ENCODE results near the gene PTGER4.

Gene PTGER4

GRCh38 chr5:40646266-40646665 is 33.4 kb upstream of the PTGER4 start:
- Mint-ChIP-seq H3K4me1 (peaks cover 5% of the 10 kb centered on the region), H3K4me3 (no peak overlapping the region), H3K27ac (peak overlapping the region in 2 of 3 experiments; percentile 21 to 52), H3K9me3 (peaks cover 10% of the 10 kb centered on the region), H3K36me3 (ENCODE audit: low read depth) (no peaks in the 10 kb centered on the region), H3K27me3 (ENCODE audit: low read depth) (no peaks in the 10 kb centered on the region)
- TF ChIP-seq, protein P1, sequence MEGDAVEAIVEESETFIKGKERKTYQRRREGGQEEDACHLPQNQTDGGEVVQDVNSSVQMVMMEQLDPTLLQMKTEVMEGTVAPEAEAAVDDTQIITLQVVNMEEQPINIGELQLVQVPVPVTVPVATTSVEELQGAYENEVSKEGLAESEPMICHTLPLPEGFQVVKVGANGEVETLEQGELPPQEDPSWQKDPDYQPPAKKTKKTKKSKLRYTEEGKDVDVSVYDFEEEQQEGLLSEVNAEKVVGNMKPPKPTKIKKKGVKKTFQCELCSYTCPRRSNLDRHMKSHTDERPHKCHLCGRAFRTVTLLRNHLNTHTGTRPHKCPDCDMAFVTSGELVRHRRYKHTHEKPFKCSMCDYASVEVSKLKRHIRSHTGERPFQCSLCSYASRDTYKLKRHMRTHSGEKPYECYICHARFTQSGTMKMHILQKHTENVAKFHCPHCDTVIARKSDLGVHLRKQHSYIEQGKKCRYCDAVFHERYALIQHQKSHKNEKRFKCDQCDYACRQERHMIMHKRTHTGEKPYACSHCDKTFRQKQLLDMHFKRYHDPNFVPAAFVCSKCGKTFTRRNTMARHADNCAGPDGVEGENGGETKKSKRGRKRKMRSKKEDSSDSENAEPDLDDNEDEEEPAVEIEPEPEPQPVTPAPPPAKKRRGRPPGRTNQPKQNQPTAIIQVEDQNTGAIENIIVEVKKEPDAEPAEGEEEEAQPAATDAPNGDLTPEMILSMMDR (IDR thresholded peaks at IDR 0.05; ENCODE audit: unreplicated experiment in 3 of 3): no peak

DNA sequence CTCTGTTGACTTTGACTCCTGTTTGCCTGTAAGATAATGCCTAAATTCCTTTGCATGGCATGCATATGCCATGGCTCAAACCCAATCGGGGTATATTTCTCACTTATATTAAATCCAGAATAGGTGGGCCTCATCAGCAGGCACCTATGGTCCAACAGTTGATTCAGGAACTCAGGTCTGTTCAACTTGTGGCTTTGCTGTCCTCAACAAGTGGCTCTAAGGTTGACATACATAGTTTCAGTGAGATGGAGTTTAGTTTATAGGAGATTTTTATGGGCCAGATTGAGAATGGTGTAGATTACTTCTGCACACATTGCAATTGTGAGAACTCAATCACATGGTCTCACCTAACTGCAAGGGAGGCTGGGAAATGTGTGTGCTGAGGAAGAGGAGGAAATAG is 31.6 kb upstream of the PTGER4 start:
- no peak overlapping the region for H3K4me3 Mint-ChIP-seq
- TF ChIP-seq, protein P1 (IDR thresholded peaks at IDR 0.05; ENCODE audit: unreplicated experiment in 3 of 3): no peak

DNA sequence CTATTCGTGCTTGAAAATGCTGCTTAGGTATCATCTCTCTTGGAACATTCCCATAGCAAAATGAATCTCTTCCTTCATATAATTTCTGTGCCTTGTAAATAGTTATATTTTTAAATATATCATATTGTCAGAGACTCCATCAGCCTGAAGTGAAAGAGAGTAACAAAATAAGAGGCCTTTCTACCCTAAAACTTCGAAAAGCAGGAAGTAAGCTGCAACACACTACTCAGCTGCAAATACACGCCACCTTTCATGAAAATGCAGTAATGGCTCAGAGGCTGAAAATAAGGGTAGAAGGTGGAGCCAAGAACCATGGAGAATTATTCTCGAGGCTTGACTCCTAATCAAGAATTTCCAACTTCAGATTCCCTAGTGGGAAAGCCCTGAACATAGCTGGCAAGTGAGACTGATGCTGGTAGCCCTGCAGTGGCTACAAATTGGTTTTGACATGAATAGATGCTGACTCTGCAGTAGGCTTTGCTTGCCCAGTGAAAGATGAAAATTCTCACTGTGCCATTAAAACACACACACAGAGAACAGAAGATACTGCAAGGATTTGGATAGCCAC is 30.2 kb upstream of the PTGER4 start:
- Mint-ChIP-seq H3K4me3 (no peak overlapping the region), H3K4me1 (peaks cover 16% of the 10 kb centered on the region), H3K27ac (peak overlapping the region in 1 of 3 experiments; percentile 1), H3K36me3 (ENCODE audit: low read depth) (no peaks in the 10 kb centered on the region), H3K9me3 (peaks cover 3% of the 10 kb centered on the region), H3K27me3 (ENCODE audit: low read depth) (peaks cover 7% of the 10 kb centered on the region)
- TF ChIP-seq, protein P1 (IDR thresholded peaks at IDR 0.05; ENCODE audit: unreplicated experiment in 3 of 3): no peak

More for the DNA sequence above, 31.6 kb upstream of the PTGER4 start:
- Mint-ChIP-seq H3K9me3 (peaks cover 6% of the 10 kb centered on the region), H3K4me1 (peaks cover 11% of the 10 kb centered on the region), H3K27ac (no peak overlapping the region), H3K36me3 (ENCODE audit: low read depth) (no peaks in the 10 kb centered on the region), H3K27me3 (ENCODE audit: low read depth) (peaks cover 6% of the 10 kb centered on the region)

- Mint-ChIP-seq H3K36me3 (ENCODE audit: low read depth) (no peaks in the 10 kb centered on the region), H3K9me3 (no peaks in the 10 kb centered on the region), H3K4me1 (peaks cover 13% of the 10 kb centered on the region), H3K27ac (peak overlapping the region in 1 of 3 experiments; percentile 58), H3K4me3 (no peak overlapping the region), H3K27me3 (ENCODE audit: low read depth) (peaks cover 7% of the 10 kb centered on the region)
- TF ChIP-seq, protein P1 (IDR thresholded peaks at IDR 0.05; ENCODE audit: unreplicated experiment in 3 of 3): no peak
Observed at GRCh38 chr5:40651201-40651600, 28.5 kb upstream of the PTGER4 start.

DNA sequence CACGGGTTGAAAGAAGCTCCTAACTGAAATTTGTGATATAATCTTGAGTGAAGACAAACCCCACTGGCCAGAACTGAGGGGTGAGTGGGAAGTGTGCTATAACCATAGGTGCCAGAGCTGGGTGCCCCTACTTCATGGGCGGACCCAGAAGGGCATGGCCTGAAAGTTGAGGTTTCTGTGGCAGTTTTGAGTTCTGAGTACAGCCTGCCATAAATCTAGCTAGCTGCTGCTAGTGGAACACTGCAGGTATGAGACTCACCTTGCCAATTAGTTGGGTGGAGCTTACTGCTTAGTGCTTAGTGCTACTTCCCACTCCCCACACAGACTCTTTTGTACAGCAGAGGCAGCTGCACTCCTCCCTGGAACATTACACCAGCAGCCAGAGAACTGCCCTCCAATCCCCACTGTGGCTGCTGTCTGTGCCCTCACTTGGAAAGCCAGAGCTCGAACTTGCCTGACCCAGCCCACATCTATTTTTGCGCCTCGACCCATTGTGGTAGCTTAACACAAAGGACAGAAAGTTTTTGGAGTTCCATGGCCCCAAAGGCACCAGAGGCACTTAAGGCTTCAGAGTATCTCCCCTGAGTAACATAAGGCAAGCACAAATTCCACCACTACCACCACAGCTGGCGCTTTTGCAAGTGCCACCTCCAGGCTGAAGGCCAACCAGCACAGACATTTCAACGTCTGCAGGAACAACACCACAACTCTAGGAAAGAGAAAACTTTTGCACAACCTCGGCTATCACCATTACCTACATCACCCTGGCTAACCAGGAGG is 27.1 kb upstream of the PTGER4 start:
- peaks cover 7% of the 10 kb centered on the region for H3K27me3 Mint-ChIP-seq (ENCODE audit: low read depth)
- no peak overlapping the region for H3K4me3 Mint-ChIP-seq
- H3K27ac Mint-ChIP-seq: no peak overlapping the region
- no peaks in the 10 kb centered on the region for H3K9me3 Mint-ChIP-seq
- peaks cover 11% of the 10 kb centered on the region for H3K4me1 Mint-ChIP-seq
- no peaks in the 10 kb centered on the region for H3K36me3 Mint-ChIP-seq (ENCODE audit: low read depth)
- TF ChIP-seq, protein P1 (IDR thresholded peaks at IDR 0.05; ENCODE audit: unreplicated experiment in 3 of 3): no peak
